Stimulated activated CD4-positive, alpha-beta T cell treated with anti-CD3 and anti-CD28 coated beads, Interleukin-4, amount 100 ng/mL, for 24 hours (primary cell): ENCODE data around the gene ARID1B.

ENCODE experiments used
- DNase-seq: peaks from one replicate; pipeline ENCODE4 v3.0.0-alpha.2; 2020

ARID1B gene

GRCh38 chr6:156794546-156795354, 17.6 kb downstream of the ARID1B start:
- peak; percentile 28 for DNase-seq

DNA sequence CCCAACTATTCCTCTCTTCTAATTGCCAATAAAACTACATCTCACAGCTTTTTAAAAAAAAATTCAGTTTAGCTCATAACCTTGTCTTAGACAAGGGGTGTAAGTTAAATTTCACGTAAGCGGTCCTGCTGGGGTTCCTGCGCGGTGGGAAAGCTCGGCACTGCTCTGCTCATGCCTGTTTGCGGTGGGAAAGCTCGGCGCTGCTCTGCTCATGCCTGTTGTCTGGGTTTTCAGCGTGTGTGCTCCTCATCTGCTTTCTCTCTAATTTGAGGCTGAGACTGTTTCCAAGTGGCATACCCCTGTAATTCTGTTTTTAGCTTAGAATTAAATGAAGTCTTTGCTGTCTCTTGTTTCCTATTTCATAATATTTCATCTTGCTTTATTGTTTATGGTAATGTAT, 18.6 kb downstream of the ARID1B start:
- DNase-seq = no peak

- no peak for DNase-seq
Measured at GRCh38 chr6:156796627-156797026, 19.4 kb downstream of the ARID1B start.

DNA sequence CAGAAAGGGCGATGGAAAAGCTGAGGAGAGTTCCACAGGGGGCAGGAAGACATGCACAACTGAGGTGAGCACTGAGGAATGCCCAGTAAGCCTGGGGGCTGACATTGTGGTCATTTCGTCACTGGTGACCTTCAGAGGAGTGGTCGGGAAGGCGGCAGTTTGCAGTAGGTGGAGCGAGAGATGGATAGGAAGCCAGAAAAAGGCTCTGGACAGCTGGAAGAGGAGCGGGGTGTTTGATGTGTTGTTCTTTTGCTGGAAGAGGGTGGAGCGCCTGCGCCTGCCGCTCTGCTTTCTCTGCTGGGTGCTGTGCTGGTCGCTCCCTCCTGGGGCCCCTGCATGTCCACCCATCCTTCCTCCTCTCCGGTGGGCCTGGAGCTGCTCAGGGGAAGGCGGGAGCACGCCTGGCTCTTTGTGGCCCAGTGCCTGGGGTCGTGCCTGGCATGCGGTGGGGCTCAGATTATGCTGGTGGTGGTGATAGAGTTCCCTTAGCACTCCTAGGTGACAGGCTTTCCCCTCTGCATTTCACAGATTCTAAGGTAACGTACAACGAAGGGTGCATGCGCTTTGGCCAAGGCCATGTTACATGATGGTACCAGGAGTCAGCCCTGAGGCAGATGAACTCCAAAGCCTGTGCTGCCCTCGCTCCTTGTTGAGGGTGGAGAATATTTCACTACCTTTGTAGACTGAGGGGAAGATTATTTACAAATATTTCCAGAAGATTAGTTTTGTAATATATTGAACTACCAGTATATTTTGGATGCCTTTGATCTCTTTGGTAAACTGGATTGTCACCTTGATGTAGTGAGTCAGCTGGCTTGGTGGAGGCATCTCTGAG, 20.9 kb downstream of the ARID1B start:
- no peak for DNase-seq

GRCh38 chr6:156801712-156802111, 24.5 kb downstream of the ARID1B start:
- DNase-seq = no peak

DNA sequence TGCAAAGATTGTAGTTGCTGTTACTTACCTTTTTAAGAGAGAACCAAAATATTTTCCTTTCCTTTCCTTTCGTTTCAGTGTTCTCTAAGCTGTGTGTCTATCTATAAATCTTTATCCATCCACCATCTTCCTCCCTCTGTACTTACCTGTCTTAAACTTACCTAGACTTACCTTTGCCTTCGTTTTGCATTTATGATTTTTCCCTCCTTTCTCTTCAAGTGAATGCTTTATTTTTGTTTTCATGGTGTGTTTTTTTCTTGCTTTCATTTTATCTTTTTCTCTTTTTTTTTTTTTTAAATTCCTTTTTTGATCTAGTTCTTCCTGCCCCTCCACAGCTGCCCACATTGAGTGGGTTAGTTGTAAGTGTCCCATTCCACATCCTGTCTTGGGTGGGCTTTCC, 26.2 kb downstream of the ARID1B start:
- no peak for DNase-seq

GRCh38 chr6:156804402-156804801, 27.2 kb downstream of the ARID1B start:
- DNase-seq = peak; percentile 49

GRCh38 chr6:156806155-156806554, 29.0 kb downstream of the ARID1B start:
- DNase-seq = no peak

DNA sequence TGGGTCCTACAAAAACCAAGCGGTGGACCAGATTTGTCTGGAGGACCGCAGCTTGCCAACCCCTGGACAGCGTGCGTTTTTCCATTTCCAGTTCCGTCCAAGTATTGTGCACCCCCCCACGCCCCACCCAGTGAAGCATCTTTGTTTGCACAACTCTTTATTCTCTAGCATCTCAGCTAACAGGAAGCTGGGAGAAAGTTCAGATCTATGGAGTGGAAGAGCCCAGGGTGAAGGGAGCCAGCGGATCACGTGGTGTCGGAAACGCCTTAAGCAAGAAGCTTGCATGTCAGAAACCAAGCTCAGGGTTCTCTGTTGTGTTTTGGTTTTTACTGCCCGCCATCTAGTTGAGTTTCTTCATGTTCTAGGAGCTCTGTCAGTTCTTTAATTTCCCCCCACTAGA, 29.9 kb downstream of the ARID1B start:
- no peak for DNase-seq

DNA sequence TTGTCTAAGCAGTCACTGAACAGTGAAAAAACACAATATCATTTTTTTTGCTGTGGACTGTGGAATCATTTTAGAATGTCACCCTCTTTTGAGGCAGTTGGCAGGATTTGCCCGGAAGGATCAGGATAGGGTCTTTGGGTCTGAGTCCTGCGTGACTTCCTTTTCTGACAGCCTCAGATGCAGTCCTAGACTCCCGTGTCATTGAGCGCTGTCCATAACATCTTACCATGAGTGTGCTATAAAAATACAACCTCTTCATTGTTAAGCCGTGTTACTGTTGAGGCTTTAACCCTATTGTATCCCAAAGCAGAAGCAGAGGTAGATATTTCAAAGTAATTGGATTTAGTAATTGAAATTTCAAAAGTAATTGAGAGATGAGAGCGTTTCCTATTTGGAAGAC, 30.6 kb downstream of the ARID1B start:
- DNase-seq = no peak

GRCh38 chr6:156808287-156808686, 31.1 kb downstream of the ARID1B start:
- no peak for DNase-seq

- DNase-seq = no peak
Measured at GRCh38 chr6:156809034-156809433, 31.9 kb downstream of the ARID1B start.

GRCh38 chr6:156809446-156810178, 32.4 kb downstream of the ARID1B start:
- no peak for DNase-seq

DNA sequence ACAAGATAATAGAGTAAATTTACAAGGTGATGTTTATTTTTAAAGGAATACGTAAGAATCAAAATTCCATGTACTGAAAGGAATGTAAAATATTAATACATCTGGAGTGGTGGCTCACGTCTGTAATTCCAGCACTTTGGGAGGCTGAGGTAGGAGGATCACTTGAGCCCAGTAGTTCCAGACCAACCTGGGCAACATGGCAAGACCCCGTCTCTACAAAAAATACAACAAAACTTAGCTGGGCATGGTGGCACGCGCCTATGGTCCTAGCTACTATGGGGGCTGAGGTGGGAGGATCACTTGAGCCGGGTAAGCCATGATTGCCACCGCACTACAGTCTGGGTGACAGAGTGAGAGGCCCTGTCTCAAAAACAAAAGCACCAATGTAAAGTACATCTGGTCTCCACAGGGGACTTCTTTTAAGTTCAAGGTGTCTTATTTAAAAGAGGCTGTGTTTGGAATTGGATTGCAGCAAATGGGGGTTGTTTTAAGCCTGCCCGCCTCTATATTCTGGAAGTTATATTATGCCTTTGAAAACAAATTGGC, 36.9 kb downstream of the ARID1B start:
- DNase-seq = no peak

DNA sequence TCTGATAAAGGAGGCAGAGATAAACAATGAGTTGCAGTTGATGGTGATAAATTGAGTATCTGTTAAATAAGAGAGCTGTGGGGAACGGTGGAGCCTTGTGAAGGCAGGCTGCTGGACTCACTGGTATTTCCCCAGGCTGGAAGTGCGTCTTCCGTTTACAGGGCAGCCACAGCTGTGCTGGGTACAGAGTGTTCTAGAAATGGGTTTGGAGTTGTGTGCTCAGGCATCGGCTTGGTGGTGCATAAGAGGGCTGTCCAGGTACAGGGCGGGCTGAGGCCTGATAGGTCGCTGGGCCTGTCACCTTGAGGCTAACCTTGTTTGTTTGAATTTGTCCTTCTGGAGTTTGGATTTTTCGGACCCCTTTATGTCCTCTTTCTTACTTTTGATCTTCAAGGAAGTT, 39.3 kb downstream of the ARID1B start:
- no peak for DNase-seq

DNA sequence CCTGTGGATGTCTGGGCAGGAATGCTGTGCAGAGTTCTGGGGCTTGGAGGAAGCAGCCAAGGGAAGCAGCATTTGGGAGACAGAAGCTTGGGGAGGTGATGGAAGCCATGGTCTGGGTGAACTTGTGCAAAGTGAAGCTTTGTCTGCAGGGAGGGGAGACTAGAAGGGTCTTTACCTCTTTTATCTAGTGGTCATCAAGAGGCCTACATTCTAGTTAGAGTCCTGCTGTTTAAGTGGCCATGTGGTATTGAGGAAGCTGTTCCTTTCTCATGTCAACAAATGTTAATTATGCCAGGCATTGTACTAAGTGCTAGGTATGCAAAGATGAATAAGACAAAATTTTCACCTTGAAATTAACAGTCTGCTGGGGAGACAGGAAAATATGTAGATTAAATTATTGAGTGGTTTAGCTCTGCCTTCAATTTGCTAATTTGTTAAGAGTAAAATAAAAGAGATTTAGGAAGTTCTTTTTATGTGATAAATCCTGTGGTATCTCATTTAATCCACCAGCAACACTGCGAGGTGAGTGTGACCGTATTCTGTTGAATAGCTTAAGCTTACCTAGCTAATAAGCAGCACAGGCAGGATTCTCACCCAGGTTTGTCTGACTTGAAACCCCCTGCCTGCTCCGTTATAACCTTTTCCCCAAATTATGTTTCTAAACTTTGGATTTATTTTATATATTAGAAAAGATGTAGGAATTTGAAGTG, 43.1 kb downstream of the ARID1B start:
- DNase-seq = no peak

GRCh38 chr6:156821707-156822106, 44.5 kb downstream of the ARID1B start:
- no peak for DNase-seq

DNA sequence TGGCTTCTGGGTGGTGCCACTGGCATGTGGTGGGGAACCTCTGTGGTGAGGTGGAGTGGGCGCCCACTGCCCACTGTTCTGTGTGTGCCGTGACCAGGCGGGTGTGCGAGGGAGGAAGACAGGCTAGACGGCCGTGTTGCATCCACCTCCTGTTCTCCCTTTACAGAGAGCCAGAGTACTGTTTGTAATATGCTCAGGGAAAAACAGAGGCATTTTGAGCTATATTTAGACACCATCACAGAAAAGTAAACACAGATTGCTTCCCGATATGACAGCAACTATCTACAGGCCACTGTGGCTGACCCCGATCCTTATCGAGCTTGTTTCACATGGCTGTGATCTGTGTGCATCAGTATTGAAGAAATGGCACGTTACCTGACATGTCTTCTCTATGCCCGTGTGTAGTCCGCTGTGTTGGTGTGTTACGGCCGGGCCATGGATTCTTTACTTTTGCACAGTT, 45.6 kb downstream of the ARID1B start:
- DNase-seq = no peak

GRCh38 chr6:156824142-156824541, 47.0 kb downstream of the ARID1B start:
- no peak for DNase-seq

GRCh38 chr6:156825475-156825874, 48.3 kb downstream of the ARID1B start:
- no peak for DNase-seq

DNA sequence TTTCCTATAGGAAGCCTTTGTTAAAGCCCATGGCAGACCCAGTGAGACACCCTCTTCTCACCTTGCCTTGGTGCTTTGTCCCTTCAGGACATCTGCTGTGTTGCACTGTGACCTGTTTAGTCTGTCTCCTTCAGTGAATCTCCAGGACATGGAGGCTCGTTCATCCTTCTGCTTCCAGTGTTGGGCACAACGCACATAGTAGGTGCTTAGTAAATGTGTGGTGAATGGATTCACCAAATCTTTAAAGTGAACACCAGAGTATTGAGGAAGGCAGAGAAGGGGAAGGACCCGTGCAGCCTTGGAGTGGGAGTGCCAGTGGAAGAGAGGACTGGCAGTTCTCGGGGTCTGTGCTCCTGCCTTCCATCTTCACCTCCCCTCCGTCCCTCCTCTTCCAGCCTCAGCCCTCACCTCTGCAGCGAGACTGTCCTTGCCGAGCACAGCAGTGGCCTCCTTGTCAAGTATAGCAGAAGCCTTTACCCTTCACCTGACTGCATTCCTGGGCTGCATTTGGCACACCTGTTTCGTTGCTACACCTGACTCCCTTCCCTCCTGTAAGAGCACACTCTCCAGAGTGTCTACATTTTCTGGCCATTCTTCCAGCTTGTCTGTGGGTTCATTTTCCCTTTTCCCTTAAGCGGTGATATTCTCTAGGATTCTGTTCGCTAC, 49.2 kb downstream of the ARID1B start:
- DNase-seq = no peak

GRCh38 chr6:156827382-156827781, 50.2 kb downstream of the ARID1B start:
- no peak for DNase-seq
